NK-92 (cell line): ENCODE results near the gene ECEL1.

Source experiments
- DNase-seq: peaks from one replicate; lab custom pipeline; 2025; ENCODE audit not compliant: unreplicated experiment; lab: John Stamatoyannopoulos, UW

The ECEL1 gene

DNA sequence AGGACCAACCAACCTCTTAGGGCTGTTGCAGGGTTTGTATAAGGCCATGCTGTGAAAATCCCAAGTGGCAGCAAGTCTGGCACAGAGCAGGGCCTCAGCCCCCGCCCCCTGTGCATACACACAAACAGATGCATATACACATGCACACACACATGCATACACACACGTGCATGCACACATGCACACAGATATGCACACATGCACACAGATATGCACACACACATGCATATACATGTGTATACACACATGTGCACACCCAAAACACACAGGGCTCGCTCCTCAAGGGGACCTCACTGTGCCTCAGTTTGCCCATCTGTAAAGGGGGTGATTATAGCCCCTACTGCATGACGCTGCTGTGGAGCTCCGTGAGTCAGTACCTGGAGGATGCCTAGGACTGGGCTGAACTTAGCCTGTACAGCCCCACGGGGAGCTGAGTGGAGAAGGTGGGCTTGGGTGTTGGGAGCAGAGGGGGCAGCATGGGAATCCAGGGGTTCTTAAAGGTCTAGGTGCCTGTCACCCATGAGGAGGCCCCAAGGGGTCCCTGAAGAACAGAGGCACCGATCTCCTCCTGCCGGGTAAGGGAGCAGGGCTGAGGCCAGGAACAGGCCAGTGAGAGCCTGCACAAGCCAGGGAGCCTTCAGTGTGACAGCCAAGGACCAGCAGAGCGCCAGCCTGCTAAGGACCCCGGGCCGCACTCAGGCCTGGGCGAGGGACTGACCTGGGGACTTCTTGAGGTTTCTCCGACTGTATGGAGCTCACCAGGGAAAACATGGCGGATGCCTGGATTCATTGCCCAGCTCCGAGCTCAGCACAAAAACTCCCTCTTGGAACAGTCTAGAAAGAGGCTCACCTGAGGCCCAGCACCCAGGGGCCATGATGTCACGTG, 55.7 kb downstream of the ECEL1 start:
- no peak for DNase-seq
